GM18873 (cell line): ENCODE measurements around the gene CHN1.

Experiments used
- ATAC-seq: cut with Tn5 transposase; IDR thresholded peaks from one replicate; pipeline ENCODE4 v1.9.1; 2021; ENCODE audit warnings: mild to moderate bottlenecking, moderate library complexity, moderate number of reproducible peaks; ENCODE audit not compliant: unreplicated experiment, low FRiP score

The CHN1 gene

DNA sequence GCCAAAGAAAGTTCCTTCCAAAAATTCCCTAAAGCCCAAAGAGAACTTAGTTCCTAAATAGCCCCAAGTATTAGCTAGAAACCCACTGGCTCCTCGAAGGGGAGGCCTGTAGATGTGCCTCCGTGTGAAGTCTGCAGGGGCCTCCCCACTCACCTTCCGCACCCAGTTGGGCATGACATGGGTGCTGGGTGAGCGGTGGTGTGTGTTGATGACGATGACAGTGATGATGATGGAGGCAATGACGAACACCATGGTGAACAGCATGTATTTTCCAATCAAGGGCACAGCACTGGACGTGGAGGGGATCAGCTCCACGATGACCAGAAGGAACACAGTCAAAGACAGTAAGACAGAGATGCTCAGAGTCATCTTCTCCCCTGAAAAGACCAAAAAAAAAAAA is 255.4 kb downstream of the CHN1 start:
- no peak for ATAC-seq

DNA sequence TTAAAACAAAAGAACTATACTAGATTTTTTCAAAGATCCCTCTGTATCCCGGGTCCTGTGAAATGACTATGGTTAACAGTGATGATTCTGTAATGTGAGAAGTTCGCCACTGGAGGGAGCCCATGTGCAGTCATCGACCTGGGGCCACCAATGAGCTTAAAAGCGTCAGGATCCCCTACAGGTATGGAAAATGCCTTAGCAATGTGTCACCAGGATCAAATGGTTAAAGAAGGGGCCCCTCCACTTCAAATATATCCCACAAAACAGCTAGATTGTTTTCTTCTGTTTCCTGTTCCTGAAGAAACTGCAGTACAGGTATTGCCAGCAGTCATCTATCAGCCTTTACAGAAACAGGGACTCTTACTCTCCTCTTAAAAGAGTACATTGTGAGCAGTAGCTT is 256.2 kb downstream of the CHN1 start:
- ATAC-seq, result no peak
